SU-DHL-6 (cell line): Measurements from ENCODE around the gene SLC7A9.

ENCODE experiments used
- EZH2phosphoT487 ChIP-seq: fragments of 200-600 bp; sonication (generic), shearing (Covaris generic); conservative IDR thresholded peaks from 2 replicates; pipeline ENCODE4 v1.6.1; 2018; ENCODE audit warnings: mild to moderate bottlenecking, antibody characterized with exemption, low read length, moderate library complexity, mixed read lengths
- TF ChIP-seq, protein P1 (sequence below): fragments of 200-600 bp; sonication (generic); IDR thresholded peaks from one replicate; pipeline ENCODE4 v1.5.1; 2017; ENCODE audit warnings: antibody characterized with exemption, mild to moderate bottlenecking, low read length, moderate library complexity; ENCODE audit not compliant: insufficient read depth, poor library complexity, severe bottlenecking

DNA sequence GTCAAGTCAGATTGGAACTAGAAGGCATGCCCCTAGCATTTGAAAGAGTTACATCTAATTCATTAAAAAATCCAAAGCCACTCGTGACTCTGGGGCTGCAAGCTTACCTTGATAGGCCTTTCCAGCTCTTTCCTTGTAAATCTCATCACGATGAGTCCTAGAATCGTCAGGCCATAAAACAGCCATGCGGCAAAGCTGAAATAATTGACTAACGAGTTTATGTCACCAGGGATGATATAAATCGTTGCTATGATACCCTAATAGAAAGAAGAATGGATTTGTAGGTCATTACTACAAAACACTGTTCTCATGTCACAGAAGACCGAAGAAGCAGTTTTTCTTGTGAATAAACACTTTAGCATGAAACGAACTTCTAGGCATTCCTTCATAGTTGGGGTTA, 27.5 kb downstream of the SLC7A9 start:
- TF ChIP-seq, protein P1, sequence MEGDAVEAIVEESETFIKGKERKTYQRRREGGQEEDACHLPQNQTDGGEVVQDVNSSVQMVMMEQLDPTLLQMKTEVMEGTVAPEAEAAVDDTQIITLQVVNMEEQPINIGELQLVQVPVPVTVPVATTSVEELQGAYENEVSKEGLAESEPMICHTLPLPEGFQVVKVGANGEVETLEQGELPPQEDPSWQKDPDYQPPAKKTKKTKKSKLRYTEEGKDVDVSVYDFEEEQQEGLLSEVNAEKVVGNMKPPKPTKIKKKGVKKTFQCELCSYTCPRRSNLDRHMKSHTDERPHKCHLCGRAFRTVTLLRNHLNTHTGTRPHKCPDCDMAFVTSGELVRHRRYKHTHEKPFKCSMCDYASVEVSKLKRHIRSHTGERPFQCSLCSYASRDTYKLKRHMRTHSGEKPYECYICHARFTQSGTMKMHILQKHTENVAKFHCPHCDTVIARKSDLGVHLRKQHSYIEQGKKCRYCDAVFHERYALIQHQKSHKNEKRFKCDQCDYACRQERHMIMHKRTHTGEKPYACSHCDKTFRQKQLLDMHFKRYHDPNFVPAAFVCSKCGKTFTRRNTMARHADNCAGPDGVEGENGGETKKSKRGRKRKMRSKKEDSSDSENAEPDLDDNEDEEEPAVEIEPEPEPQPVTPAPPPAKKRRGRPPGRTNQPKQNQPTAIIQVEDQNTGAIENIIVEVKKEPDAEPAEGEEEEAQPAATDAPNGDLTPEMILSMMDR, result no peak
- TF ChIP-seq EZH2phosphoT487, result no peak
